ENCODE data around the gene CSH1.
"Not testable (repeated sequence)": the region's sequence is repeated elsewhere in the genome, so short reads cannot be mapped to it uniquely, and the experiment has no call there.

CSH1 gene

GRCh38 chr17:63896524-63897354, at the start of gene CSH1:
Gene CSH1, minus strand, starts transcription at chr17:63896574. Its CDS starts 63 bp downstream, at chr17:63896511.
- H3K36me3 Mint-ChIP-seq (ENCODE audit: insufficient read depth); H3K4me1 Mint-ChIP-seq; DNase-seq (ENCODE audit: low spot score in 2 of 2); H3K27ac Mint-ChIP-seq (ENCODE audit: low read depth); H3K9me3 Mint-ChIP-seq; ATAC-seq (replicated peaks; ENCODE audit: extremely low read depth, poor library complexity, severe bottlenecking); H3K27me3 Mint-ChIP-seq; H3K4me3 Mint-ChIP-seq: not testable (repeated sequence)

GRCh38 chr17:63945784-63946439, 49.5 kb upstream of the CSH1 start:
- no peak for DNase-seq (ENCODE audit: low spot score in 2 of 2)
- Mint-ChIP-seq H3K27ac (ENCODE audit: low read depth) (peak overlapping the region; percentile 57), H3K4me1 (peaks cover 20% of the 10 kb centered on the region)

GRCh38 chr17:63944736-63945499, 48.5 kb upstream of the CSH1 start:
- Mint-ChIP-seq H3K36me3 (ENCODE audit: insufficient read depth) (peaks cover 1% of the 10 kb centered on the region), H3K9me3 (no peaks in the 10 kb centered on the region), H3K27ac (ENCODE audit: low read depth) (no peak overlapping the region), H3K27me3 (no peaks in the 10 kb centered on the region), H3K4me3 (peak overlapping the region; percentile 74), H3K4me1 (peaks cover 20% of the 10 kb centered on the region)
- no peak for DNase-seq (ENCODE audit: low spot score in 2 of 2)
- no peak for ATAC-seq (replicated peaks; ENCODE audit: extremely low read depth, poor library complexity, severe bottlenecking)

More at GRCh38 chr17:63945784-63946439, 49.5 kb upstream of the CSH1 start:
- Mint-ChIP-seq H3K4me3 (peak overlapping the region; percentile 74), H3K27me3 (no peaks in the 10 kb centered on the region), H3K9me3 (no peaks in the 10 kb centered on the region), H3K36me3 (ENCODE audit: insufficient read depth) (peaks cover 1% of the 10 kb centered on the region)
- peak; percentile 17 for ATAC-seq (replicated peaks; ENCODE audit: extremely low read depth, poor library complexity, severe bottlenecking)

- Mint-ChIP-seq H3K4me3 (no peak overlapping the region), H3K4me1 (peaks cover 28% of the 10 kb centered on the region), H3K9me3 (no peaks in the 10 kb centered on the region), H3K27ac (ENCODE audit: low read depth) (no peak overlapping the region), H3K27me3 (no peaks in the 10 kb centered on the region), H3K36me3 (ENCODE audit: insufficient read depth) (peaks cover 1% of the 10 kb centered on the region)
- ATAC-seq (replicated peaks; ENCODE audit: extremely low read depth, poor library complexity, severe bottlenecking) (no peak), DNase-seq (ENCODE audit: low spot score in 2 of 2) (no peak)
These were observed 47.4 kb upstream of the CSH1 start for GRCh38 chr17:63943745-63944144.

DNA sequence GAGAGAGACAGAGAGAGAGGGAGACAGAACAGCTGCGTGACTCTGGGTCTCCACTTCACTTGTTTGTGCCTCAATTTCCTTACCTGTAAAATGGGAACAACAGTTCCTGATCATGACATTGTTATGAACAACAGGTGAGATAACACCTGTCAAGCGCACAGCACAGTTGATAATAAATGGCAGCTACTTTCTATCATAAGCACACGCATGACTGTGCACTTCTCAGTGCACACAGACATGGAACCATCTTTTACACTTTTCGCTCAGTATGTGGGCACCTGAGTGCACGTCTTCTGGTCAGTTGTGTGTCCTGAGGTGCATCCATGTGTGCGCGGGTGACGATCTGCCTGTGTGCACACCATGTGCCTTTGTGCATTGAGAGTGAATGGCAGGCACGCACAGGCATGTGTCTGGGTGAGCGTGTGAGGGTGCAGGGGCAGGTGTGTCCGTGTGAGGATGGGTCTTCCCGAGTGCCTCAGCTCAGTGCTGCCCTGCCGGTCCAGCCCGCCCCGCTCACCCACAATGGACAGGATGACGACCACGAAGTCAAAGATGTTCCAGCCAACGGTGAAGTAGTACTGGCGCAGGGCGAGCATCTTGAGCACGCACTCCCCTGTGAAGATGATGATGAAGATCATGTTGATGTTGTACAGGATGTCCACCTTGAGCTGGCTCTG, 46.1 kb upstream of the CSH1 start:
- no peaks in the 10 kb centered on the region for H3K27me3 Mint-ChIP-seq
- peaks cover 33% of the 10 kb centered on the region for H3K4me1 Mint-ChIP-seq
- no peak overlapping the region for H3K27ac Mint-ChIP-seq (ENCODE audit: low read depth)
- ATAC-seq (replicated peaks; ENCODE audit: extremely low read depth, poor library complexity, severe bottlenecking): no peak
- DNase-seq (ENCODE audit: low spot score in 2 of 2): no peak
- H3K36me3 Mint-ChIP-seq (ENCODE audit: insufficient read depth): peaks cover 3% of the 10 kb centered on the region
- H3K4me3 Mint-ChIP-seq: no peak overlapping the region
- H3K9me3 Mint-ChIP-seq: no peaks in the 10 kb centered on the region

- ATAC-seq (replicated peaks; ENCODE audit: extremely low read depth, poor library complexity, severe bottlenecking): no peak
- DNase-seq (ENCODE audit: low spot score in 2 of 2): no peak
- Mint-ChIP-seq H3K27ac (ENCODE audit: low read depth) (no peak overlapping the region), H3K4me1 (peaks cover 32% of the 10 kb centered on the region), H3K4me3 (no peak overlapping the region), H3K36me3 (ENCODE audit: insufficient read depth) (peaks cover 3% of the 10 kb centered on the region), H3K27me3 (no peaks in the 10 kb centered on the region), H3K9me3 (no peaks in the 10 kb centered on the region)
These were observed 45.4 kb upstream of the CSH1 start for GRCh38 chr17:63941751-63942150.

DNA sequence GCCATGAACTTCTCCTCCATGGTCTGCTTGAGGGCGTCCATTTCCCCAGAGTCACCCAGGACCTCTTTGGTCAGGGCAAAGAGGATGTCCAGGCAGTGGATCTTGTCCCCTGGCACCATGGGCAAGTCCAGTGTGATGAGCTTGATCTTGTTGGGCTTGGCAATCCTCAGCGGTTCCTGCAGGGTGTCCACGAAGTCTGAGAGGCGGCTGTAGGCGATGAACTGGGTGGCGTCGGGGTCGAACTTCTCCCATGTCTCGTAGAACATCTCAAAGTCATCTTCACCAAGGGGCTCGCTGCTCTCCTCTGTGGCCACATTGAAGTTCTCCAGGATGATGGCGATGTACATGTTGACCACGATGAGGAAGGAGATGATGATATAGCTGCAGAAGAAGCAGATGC, 44.8 kb upstream of the CSH1 start:
- H3K9me3 Mint-ChIP-seq: no peaks in the 10 kb centered on the region
- peaks cover 26% of the 10 kb centered on the region for H3K4me1 Mint-ChIP-seq
- ATAC-seq (replicated peaks; ENCODE audit: extremely low read depth, poor library complexity, severe bottlenecking) (no peak), DNase-seq (ENCODE audit: low spot score in 2 of 2) (no peak)
- peaks cover 3% of the 10 kb centered on the region for H3K36me3 Mint-ChIP-seq (ENCODE audit: insufficient read depth)
- no peaks in the 10 kb centered on the region for H3K27me3 Mint-ChIP-seq
- no peak overlapping the region for H3K27ac Mint-ChIP-seq (ENCODE audit: low read depth)
- no peak overlapping the region for H3K4me3 Mint-ChIP-seq

GRCh38 chr17:63940584-63940983, 44.2 kb upstream of the CSH1 start:
- no peaks in the 10 kb centered on the region for H3K9me3 Mint-ChIP-seq
- H3K36me3 Mint-ChIP-seq (ENCODE audit: insufficient read depth): peaks cover 3% of the 10 kb centered on the region
- DNase-seq (ENCODE audit: low spot score in 2 of 2): no peak
- H3K4me1 Mint-ChIP-seq: peaks cover 21% of the 10 kb centered on the region
- H3K27ac Mint-ChIP-seq (ENCODE audit: low read depth): no peak overlapping the region
- H3K4me3 Mint-ChIP-seq: no peak overlapping the region
- H3K27me3 Mint-ChIP-seq: no peaks in the 10 kb centered on the region
- no peak for ATAC-seq (replicated peaks; ENCODE audit: extremely low read depth, poor library complexity, severe bottlenecking)

DNA sequence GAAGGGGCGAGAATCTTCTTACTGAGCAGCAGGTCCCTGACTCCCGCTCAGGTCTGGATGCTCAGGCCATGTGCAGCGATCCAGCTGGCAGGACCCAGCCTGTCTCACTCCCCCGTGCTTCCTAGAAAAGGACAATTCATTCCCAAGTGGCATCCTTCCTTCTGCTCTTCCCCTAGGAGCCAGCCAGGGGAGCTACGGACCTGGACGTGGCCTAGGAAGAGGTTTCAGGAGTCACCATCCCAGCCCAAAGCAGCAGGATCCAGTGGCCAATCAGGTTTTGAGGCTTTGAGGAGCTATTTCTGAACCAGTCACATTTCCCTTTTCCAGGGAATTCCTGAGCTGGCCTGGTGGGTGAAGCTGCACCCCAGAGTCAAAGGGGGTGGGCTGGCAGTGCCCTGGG, 43.5 kb upstream of the CSH1 start:
- ATAC-seq (replicated peaks; ENCODE audit: extremely low read depth, poor library complexity, severe bottlenecking) (no peak), DNase-seq (ENCODE audit: low spot score in 2 of 2) (no peak)
- H3K27me3 Mint-ChIP-seq: no peaks in the 10 kb centered on the region
- H3K9me3 Mint-ChIP-seq: no peaks in the 10 kb centered on the region
- H3K4me1 Mint-ChIP-seq: peaks cover 14% of the 10 kb centered on the region
- H3K36me3 Mint-ChIP-seq (ENCODE audit: insufficient read depth): peaks cover 3% of the 10 kb centered on the region
- H3K4me3 Mint-ChIP-seq: no peak overlapping the region
- H3K27ac Mint-ChIP-seq (ENCODE audit: low read depth): no peak overlapping the region

GRCh38 chr17:63939401-63939800, 43.0 kb upstream of the CSH1 start:
- Mint-ChIP-seq H3K4me1 (peaks cover 13% of the 10 kb centered on the region), H3K4me3 (no peak overlapping the region), H3K27ac (ENCODE audit: low read depth) (no peak overlapping the region), H3K9me3 (no peaks in the 10 kb centered on the region), H3K36me3 (ENCODE audit: insufficient read depth) (peaks cover 3% of the 10 kb centered on the region), H3K27me3 (no peaks in the 10 kb centered on the region)
- no peak for DNase-seq (ENCODE audit: low spot score in 2 of 2)
- ATAC-seq (replicated peaks; ENCODE audit: extremely low read depth, poor library complexity, severe bottlenecking): no peak

GRCh38 chr17:63937920-63938319, 41.5 kb upstream of the CSH1 start:
- no peak for ATAC-seq (replicated peaks; ENCODE audit: extremely low read depth, poor library complexity, severe bottlenecking)
- Mint-ChIP-seq H3K9me3 (no peaks in the 10 kb centered on the region), H3K4me1 (peaks cover 13% of the 10 kb centered on the region), H3K27me3 (no peaks in the 10 kb centered on the region), H3K27ac (ENCODE audit: low read depth) (peak overlapping the region; percentile 91), H3K36me3 (ENCODE audit: insufficient read depth) (peaks cover 4% of the 10 kb centered on the region), H3K4me3 (no peak overlapping the region)
- DNase-seq (ENCODE audit: low spot score in 2 of 2): no peak

- Mint-ChIP-seq H3K27me3 (no peaks in the 10 kb centered on the region), H3K9me3 (no peaks in the 10 kb centered on the region), H3K4me1 (peaks cover 19% of the 10 kb centered on the region), H3K4me3 (no peak overlapping the region), H3K36me3 (ENCODE audit: insufficient read depth) (peaks cover 4% of the 10 kb centered on the region), H3K27ac (ENCODE audit: low read depth) (no peak overlapping the region)
- no peak for ATAC-seq (replicated peaks; ENCODE audit: extremely low read depth, poor library complexity, severe bottlenecking)
- no peak for DNase-seq (ENCODE audit: low spot score in 2 of 2)
These were observed 40.9 kb upstream of the CSH1 start for GRCh38 chr17:63937319-63937718.

Measured in central memory CD8-positive, alpha-beta T cell (primary cell).